Lung (tissue), 12 donors: Measurements from ENCODE around the gene SIGLEC9. TPM values are rescaled to one million over a fixed set of nuclear protein-coding genes. Genes with fewer than 3 reads are reported as not detected.
A peak's percentile ranks its signal among the peaks of the same experiment; 100 is the strongest.

Experiments
- ATAC-seq: fragments of 200-7000 bp; cut with Tn5 transposase; one replicate; pipeline ENCODE4 v1.9.1; 2020; ENCODE audit warnings: moderate number of reproducible peaks; ENCODE audit not compliant: insufficient read depth, low FRiP score
- DNase-seq, 3 donors: peaks; one replicate each; pipeline ENCODE4 v3.0.0-alpha.2; 2013 to 2017
- H3K27ac ChIP-seq, 2 donors: one replicate each; pipeline ENCODE4 v1.5.1; 2013; ENCODE audit warnings: mild to moderate bottlenecking in 2 of 2, moderate library complexity in 2 of 2, control low read depth in 1 of 2, inconsistent platforms in 1 of 2, low read depth in 1 of 2, low read length in 1 of 2
- H3K27me3 ChIP-seq, 3 donors: one replicate each; pipeline ENCODE4 v1.5.1; 2013; ENCODE audit warnings: low read length in 2 of 3; ENCODE audit not compliant: control insufficient read depth in 3 of 3, insufficient read depth in 3 of 3
- H3K36me3 ChIP-seq, 4 donors: one replicate each; pipeline ENCODE4 v1.5.1; 2013; ENCODE audit warnings: low read length in 4 of 4, mild to moderate bottlenecking in 1 of 4, moderate library complexity in 1 of 4; ENCODE audit not compliant: control insufficient read depth in 4 of 4, insufficient read depth in 4 of 4
- H3K4me1 ChIP-seq, 5 donors: one replicate each; pipeline ENCODE4 v1.5.1; 2013; ENCODE audit warnings: low read length in 5 of 5, mild to moderate bottlenecking in 2 of 5, moderate library complexity in 1 of 5; ENCODE audit not compliant: control insufficient read depth in 5 of 5, insufficient read depth in 5 of 5
- H3K4me3 ChIP-seq: one replicate; pipeline ENCODE4 v1.5.1; 2013; ENCODE audit warnings: mild to moderate bottlenecking, control low read depth, moderate library complexity
- H3K9ac ChIP-seq, 2 donors: one replicate each; pipeline ENCODE4 v1.5.1; 2013; ENCODE audit warnings: low read length in 2 of 2, control low read depth in 1 of 2; ENCODE audit not compliant: insufficient read depth in 1 of 2
- H3K9me3 ChIP-seq, 4 donors: one replicate each; pipeline ENCODE4 v1.5.1; 2013; ENCODE audit warnings: low read length in 3 of 4, mild to moderate bottlenecking in 1 of 4, moderate library complexity in 1 of 4; ENCODE audit not compliant: control insufficient read depth in 4 of 4, insufficient read depth in 3 of 4
- CTCF ChIP-seq: IDR thresholded peaks from 2 replicates; pipeline ENCODE4 v1.5.1; 2012; ENCODE audit warnings: mild to moderate bottlenecking; ENCODE audit errors: control extremely low read depth, extremely low read depth
- WGBS, 2 donors: extraction: QIAGEN DNeasy Blood & Tissue Kit; methylation state at CpG; one replicate each; pipeline ENCODE4 v1.1.7; 2013; 5-methylcytosine and 5-hydroxymethylcytosine counted together
- polyA plus RNA-seq, 2 donors: library from polyadenylated mRNA; stranded (reverse); fragments of 200-250 nt; gene quantifications; one replicate each; pipeline ENCODE4 v1.2.1, GENCODE V29; 2013
- total RNA-seq, 2 donors: library from RNA; depleted of rRNA in 1 of 2; stranded (reverse); fragments of >200 nt in 1 of 2; gene quantifications; one replicate each; pipeline ENCODE4 v1.2.1, GENCODE V29; 2014 to 2021
- donor health status: control.
- donor health status: control.
- donor health status: Bipolar disorder and iron deficiency.
- donor health status: healthy.
- donor health status: DM: yes; HTN: yes; CAD: no.

SIGLEC9 gene
- total and polyA plus RNA-seq, 4 donors: 4.3 to 57.0 (median 15.1) TPM

DNA sequence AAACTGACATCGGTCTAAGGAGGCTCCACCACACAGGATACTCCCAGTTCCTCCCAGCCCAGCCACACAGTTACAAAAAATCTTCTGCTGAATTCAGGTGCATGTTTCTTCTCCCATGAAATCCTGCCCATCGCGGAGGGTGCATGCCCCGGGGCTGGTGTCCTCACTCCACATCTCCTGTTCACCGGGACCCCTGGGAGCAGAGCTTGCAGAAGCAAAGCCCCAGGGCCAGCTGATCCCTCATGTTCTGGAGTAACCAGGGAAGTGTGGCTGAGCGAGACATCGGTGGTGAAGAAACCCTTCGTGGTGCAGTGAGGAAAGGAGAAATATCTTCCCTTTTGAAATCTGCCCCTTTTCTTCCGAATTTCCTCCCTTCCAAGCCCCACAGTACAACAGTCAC, 904 bp upstream of the SIGLEC9 start:
- Histone ChIP-seq H3K4me1 (peaks cover 0 to 12% (median 8%) of the 10 kb centered on the region in 5 donors), H3K27ac (peak overlapping the region in 1 of 2 donors; percentile 71), H3K36me3 (no peaks in the 10 kb centered on the region), H3K9ac (no peak overlapping the region), H3K4me3 (no peak overlapping the region), H3K9me3 (no peaks in the 10 kb centered on the region), H3K27me3 (no peaks in the 10 kb centered on the region)
- no peak for ATAC-seq
- DNase-seq: no peak
- whole genome bisulfite sequencing, 2 donors: 58 to 66% methylated on average over 9 of the region's 9 CpGs
- TF ChIP-seq CTCF: no peak

- no peak for ATAC-seq
- Histone ChIP-seq H3K9me3 (no peaks in the 10 kb centered on the region), H3K27ac (peak overlapping the region in 1 of 2 donors; percentile 71), H3K36me3 (no peaks in the 10 kb centered on the region), H3K4me1 (peaks cover 0 to 14% (median 8%) of the 10 kb centered on the region in 5 donors), H3K4me3 (no peak overlapping the region), H3K27me3 (no peaks in the 10 kb centered on the region), H3K9ac (no peak overlapping the region)
- TF ChIP-seq CTCF: no peak
- 81 to 85% methylated on average over 9 of the region's 9 CpGs for WGBS, 2 donors
- DNase-seq: no peak
Observed at GRCh38 chr19:51124216-51124615, 490 bp upstream of the SIGLEC9 start.

- Histone ChIP-seq H3K27me3 (no peaks in the 10 kb centered on the region), H3K4me3 (no peak overlapping the region), H3K4me1 (peaks cover 0 to 23% (median 8%) of the 10 kb centered on the region in 5 donors), H3K9ac (no peak overlapping the region), H3K36me3 (no peaks in the 10 kb centered on the region), H3K9me3 (no peaks in the 10 kb centered on the region), H3K27ac (peak overlapping the region in 1 of 2 donors; percentile 62)
- ATAC-seq: no peak
- 91 to 96% methylated on average over 15 to 16 of the region's 16 CpGs for WGBS, 2 donors
- TF ChIP-seq CTCF: no peak
- no peak for DNase-seq
Observed at GRCh38 chr19:51125421-51126075, 842 bp downstream of the SIGLEC9 start.

DNA sequence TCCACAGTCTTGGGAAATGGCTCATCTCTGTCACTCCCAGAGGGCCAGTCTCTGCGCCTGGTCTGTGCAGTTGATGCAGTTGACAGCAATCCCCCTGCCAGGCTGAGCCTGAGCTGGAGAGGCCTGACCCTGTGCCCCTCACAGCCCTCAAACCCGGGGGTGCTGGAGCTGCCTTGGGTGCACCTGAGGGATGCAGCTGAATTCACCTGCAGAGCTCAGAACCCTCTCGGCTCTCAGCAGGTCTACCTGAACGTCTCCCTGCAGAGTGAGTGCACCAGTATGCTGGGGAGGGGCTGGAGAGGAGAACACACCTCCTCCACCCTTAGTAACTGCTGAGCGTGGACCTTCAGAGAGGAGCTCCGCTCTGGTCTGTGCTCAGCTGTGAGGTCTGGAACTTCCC, 2.3 kb downstream of the SIGLEC9 start:
- no peaks in the 10 kb centered on the region for H3K9me3 ChIP-seq
- H3K4me3 ChIP-seq: no peak overlapping the region
- WGBS, 2 donors: 72 to 80% methylated on average over 6 of the region's 6 CpGs
- no peaks in the 10 kb centered on the region for H3K27me3 ChIP-seq
- H3K4me1 ChIP-seq: peaks cover 0 to 25% (median 10%) of the 10 kb centered on the region in 5 donors
- DNase-seq (no peak), ATAC-seq (no peak)
- no peaks in the 10 kb centered on the region for H3K36me3 ChIP-seq
- H3K27ac ChIP-seq: peak overlapping the region in 1 of 2 donors; percentile 4
- TF ChIP-seq CTCF: no peak
- H3K9ac ChIP-seq: no peak overlapping the region
